NCI-H2107 treated with DMSO at 0.1 percent for 48 hours (cell line): ENCODE data around the gene PPP6R2.

Experiments
- DNase-seq: peaks from one replicate; lab custom pipeline; 2025; ENCODE audit not compliant: unreplicated experiment; lab: John Stamatoyannopoulos, UW

Gene PPP6R2

DNA sequence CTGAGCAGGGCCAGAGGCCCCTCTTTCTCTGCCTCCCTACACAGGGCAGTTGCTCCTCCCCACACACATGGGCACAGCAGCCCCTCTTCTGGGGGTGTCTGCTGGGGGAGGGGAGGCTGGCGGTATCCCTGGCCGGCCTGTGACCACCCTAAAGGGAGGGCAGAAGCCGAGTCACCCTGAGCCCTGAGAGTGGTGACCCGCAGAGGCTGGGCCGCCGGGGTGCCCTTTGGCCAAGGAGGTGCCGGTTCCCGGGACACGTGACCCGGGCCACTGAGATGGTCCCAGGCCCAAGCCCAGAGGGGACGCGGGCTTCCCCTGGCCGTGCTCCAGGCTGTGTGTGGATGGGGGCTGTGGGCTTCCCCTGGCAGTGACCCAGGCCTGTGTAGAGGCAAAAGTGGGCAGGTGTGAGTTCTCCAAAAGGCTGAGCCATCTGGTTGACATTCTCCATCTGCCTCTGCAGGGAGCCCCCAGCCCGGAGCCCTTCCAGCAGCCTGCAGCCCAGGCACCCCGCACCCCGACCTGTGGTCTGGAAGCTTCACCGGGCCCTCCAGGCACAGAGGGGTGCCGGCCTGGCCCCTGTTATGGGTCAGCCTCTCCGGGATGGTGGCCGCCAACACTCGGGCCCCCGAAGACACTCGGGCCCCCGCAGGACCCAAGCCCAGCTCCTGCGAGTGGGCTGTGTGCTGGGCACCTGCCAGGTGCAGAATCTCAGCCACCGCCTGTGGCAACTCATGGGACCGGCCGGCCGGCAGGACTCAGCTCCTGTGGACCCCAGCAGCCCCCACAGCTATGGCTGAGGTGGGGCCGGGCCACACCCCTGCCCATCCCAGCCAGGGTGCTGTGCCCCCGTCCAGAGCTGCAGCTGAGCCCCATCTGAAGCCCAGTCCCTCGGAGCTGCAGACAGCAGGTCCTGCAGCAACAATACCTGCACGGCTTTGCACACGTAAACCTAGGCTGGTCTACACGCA lies 139.3 kb downstream of the PPP6R2 start:
- DNase-seq: no peak

DNA sequence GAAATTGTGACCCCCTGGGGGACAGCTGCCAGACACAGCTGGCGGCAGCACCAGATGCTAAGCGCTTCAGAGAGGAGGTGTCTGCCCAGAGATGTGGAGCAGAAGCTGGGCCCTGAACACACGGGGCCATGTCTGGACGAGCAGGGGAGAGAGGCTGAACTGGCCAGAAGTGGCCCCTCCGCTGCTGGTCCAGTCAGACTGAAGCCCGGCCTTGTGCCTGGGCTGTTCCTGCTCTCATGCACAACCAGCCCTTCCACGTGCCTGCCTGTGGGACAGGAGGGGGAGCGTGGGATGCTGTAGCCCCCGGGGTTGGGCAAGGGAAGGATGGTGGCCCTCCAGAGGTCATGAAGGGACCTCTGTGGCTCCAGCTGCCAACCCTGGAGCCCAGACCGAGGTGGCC lies 140.0 kb downstream of the PPP6R2 start:
- no peak for DNase-seq

GRCh38 chr22:50483556-50483955 lies 140.4 kb downstream of the PPP6R2 start:
- no peak for DNase-seq

GRCh38 chr22:50483977-50484853 lies 141.1 kb downstream of the PPP6R2 start:
- DNase-seq: no peak

DNA sequence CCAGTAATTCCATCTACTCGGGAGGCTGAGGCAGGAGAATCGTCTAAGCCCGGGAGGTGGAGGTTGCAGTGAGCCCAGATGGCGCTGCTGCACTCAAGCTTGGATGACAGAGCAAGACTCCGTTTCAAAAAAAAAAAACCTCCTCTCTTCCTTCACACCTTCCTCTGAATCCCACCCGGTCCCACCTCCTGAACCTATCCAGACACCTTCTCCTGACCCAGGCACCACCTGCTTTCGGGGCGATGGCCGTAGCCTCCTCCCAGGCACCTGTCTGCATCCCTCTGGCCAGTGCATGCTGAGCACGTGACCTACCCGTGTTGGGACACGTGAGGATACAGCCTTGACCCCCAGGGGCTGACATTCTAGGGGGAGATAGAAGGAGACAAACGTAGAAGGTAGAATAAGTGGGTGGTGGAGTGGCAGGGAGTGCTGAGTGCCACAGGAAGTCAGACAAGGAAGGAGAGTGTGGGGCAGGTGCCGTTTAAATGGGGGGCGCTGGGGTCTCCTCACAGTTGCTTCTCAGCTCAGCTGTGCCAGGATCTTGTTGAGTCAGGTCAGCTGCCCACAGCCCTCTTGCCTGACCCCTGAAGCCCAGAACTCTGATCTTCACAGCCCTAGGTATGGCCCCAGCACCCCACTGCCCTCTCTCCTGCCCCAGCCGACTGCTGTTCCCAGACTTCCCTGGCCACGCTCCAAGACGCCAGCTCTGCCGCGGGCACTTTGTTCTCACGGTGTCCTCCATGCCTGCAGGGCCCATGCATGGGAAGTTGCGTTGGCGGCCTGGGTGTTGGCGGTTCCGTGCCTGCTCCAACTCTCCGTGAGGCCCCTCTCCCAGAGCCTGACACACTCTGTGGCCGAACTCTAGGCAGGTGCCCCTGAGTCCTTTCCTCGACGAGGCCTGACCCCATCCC lies 142.3 kb downstream of the PPP6R2 start:
- no peak for DNase-seq

- no peak for DNase-seq
Observed at GRCh38 chr22:50486561-50487289, 143.6 kb downstream of the PPP6R2 start, which contains the start of gene MIOX. Gene MIOX (plus strand): TSS chr22:50486859. CDS start chr22:50486898, 39 bp downstream.

- no peak for DNase-seq
Observed at GRCh38 chr22:50487290-50488005, 144.3 kb downstream of the PPP6R2 start.

DNA sequence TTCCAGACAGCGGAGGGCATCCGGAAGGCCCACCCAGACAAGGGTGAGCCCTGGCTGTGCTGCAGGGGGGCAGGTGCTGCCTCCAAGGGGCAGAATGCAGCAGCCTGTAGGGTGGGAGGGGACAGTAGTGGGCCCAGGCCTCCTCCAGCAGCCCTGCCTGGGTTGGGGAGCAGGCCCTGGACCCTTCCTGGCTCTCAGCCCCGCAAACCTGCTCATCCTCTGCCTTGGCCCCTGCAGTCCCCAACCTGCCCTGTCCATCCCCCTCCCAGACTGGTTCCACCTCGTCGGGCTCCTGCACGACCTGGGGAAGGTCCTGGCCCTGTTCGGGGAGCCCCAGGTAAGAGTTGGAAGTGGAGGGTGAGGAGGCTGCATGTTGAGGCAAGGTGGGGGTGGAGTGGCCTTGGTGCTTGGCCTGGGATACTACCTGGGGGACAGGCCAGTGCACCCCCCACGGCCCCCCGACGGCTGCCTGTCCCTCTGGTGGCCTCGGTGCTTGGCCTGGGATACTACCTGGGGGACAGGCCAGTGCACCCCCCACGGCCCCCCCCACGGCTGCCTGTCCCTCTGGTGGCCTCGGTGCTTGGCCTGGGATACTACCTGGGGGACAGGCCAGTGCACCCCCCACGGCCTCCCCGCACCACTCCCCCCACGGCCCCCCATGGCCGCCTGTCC lies 145.0 kb downstream of the PPP6R2 start:
- DNase-seq: no peak

DNA sequence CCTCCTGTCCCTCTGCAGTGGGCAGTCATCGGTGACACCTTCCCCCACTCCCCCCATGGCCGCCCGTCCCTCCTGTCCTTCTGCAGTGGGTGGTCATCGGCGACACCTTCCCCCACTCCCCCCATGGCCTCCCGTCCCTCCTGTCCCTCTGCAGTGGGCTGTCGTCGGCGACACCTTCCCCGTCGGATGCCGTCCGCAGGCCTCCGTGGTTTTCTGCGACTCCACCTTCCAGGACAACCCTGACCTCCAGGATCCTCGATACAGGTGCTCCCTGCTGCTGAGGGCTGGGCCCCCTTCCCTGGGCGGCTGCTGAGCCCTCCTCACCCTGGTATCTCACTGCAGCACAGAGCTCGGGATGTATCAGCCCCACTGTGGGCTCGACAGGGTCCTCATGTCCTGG lies 145.8 kb downstream of the PPP6R2 start:
- no peak for DNase-seq

DNA sequence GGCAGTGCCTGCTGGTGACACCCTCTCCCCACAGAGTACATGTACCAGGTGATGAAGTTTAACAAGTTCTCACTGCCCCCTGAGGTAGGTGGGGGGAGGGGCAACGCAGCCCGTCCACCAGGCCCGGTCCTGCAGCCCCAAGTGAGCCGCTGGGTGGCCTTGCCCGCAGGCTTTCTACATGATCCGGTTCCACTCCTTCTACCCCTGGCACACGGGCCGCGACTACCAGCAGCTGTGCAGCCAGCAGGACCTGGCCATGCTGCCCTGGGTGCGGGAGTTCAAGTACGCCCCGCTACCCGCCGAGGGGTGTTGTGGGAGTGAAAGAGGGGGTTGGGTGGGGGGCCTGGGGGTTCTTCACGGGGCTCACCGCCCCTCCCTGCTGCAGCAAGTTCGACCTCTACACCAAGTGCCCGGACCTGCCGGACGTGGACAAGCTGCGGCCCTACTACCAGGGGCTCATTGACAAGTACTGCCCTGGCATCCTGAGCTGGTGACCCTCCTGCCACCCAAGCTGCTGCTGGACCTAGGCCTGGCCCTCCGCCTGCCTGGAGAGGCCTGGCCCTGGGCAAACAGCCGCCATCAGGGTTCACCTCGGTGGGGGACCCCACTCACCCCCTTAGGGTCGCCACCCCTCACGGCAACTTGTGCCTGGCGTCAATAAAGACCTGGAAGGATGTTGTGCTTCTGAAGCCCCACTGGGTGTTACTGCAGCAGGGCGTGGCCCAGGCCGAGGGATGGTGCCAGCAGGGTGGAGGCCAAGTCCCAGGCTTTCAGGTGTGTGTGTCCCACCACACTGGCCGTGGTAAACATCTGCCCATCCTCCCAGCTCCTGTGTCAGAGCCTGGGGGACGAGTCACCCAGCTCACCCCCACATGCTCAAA lies 146.5 kb downstream of the PPP6R2 start:
- no peak for DNase-seq

- no peak for DNase-seq
Observed at GRCh38 chr22:50490531-50491308, 147.6 kb downstream of the PPP6R2 start.
